HG02588 (cell line): ENCODE measurements around the gene PTPN22.

Source experiments
- ATAC-seq: cut with Tn5 transposase; IDR thresholded peaks from one replicate; pipeline ENCODE4 v1.9.1; 2021; ENCODE audit warnings: mild to moderate bottlenecking, moderate library complexity; ENCODE audit not compliant: unreplicated experiment

The PTPN22 gene

GRCh38 chr1:113765306-113766230 lies 105.9 kb downstream of the PTPN22 start:
- ATAC-seq: no peak
